ENCODE measurements around the gene AGBL3. TPM values are rescaled to one million over a fixed set of nuclear protein-coding genes. Genes with fewer than 3 reads are reported as not detected.

The AGBL3 gene
- total and polyA plus RNA-seq, 9 donors, result 2.0 to 8.1 (median 4.2) TPM

DNA sequence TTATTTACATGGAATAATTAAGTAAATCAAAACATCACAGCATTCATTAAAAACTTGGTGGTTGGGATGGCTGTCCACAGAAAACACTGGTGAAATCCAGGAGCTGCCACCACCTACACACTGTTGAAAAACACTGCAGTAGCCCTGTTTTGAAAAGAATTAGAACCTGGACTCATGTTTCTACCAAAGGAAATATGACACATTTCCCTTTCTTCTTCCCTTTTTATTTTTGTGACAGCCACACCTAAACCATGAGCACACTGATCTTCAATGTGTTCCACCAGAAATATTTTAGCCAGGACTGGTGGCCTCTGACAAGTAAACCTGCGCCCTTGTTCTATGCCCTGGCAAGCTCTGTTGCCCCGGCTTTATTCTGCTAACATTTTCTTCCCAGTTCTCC is 164.8 kb downstream of the AGBL3 start:
- 88 to 98% (median 95%) methylated on average over 2 of the region's 2 CpGs for WGBS, 3 donors
- Histone ChIP-seq H3K9me3 (no peaks in the 10 kb centered on the region), H3K4me3 (no peak overlapping the region)

DNA sequence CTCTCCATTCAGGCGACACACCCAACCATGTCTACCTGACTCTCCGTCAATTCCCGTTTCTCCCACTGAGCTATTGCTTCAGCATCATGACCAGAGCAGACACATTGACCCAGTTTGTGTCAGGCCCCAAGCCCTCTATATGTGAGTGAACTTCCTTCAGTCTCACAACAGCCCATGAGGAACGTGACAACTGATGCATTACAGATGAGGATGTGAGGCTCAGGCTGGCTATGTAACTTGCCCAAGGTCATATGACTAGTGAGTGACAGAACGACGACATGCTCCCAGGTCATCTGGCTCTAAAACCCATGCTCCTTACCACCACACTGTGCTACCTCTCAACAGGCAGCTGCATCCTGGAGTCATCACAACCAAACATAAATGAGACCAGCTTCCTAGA is 165.2 kb downstream of the AGBL3 start:
- H3K27ac ChIP-seq, result no peak overlapping the region

More for the DNA sequence above, 164.8 kb downstream of the AGBL3 start:
- intact Hi-C loops (cut with DNase I), result no loop called here
- TF ChIP-seq, protein P1, sequence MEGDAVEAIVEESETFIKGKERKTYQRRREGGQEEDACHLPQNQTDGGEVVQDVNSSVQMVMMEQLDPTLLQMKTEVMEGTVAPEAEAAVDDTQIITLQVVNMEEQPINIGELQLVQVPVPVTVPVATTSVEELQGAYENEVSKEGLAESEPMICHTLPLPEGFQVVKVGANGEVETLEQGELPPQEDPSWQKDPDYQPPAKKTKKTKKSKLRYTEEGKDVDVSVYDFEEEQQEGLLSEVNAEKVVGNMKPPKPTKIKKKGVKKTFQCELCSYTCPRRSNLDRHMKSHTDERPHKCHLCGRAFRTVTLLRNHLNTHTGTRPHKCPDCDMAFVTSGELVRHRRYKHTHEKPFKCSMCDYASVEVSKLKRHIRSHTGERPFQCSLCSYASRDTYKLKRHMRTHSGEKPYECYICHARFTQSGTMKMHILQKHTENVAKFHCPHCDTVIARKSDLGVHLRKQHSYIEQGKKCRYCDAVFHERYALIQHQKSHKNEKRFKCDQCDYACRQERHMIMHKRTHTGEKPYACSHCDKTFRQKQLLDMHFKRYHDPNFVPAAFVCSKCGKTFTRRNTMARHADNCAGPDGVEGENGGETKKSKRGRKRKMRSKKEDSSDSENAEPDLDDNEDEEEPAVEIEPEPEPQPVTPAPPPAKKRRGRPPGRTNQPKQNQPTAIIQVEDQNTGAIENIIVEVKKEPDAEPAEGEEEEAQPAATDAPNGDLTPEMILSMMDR (IDR thresholded peaks at IDR 0.05), result no peak
- no peak for TF ChIP-seq EP300 (IDR thresholded peaks at IDR 0.05)
- no peak for TF ChIP-seq POLR2A (IDR thresholded peaks at IDR 0.05)
- no peaks in the 10 kb centered on the region for H3K36me3 ChIP-seq
- H3K27ac ChIP-seq, result no peak overlapping the region
- peaks cover 4% of the 10 kb centered on the region for H3K4me1 ChIP-seq (ENCODE audit: insufficient read depth)
- no peak for DNase-seq
- H3K27me3 ChIP-seq, result no peaks in the 10 kb centered on the region

DNA sequence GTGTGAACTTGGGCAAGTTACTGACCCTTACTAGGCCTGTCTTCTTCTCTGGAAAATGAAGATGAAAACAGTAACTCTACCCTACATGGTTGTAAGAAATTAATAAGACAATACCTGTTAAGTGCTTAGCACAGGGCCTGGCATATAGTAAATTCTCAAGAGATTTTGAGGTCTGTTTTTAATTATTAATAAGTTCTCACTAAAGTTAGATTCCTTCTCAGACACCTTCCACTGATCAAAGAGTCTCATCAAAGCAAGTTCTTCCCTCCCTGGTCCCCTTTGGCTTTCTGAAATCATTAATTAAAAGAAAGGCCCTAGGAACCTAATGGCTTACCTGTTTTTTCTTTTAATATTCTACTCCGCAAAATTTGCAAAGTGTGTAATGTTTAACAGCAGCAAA is 166.1 kb downstream of the AGBL3 start:
- Histone ChIP-seq H3K4me3 (no peak overlapping the region), H3K27me3 (no peaks in the 10 kb centered on the region), H3K4me1 (ENCODE audit: insufficient read depth) (peaks cover 3% of the 10 kb centered on the region), H3K36me3 (no peaks in the 10 kb centered on the region), H3K9me3 (no peaks in the 10 kb centered on the region), H3K27ac (no peak overlapping the region)
- WGBS, 3 donors, result 92 to 98% (median 97%) methylated on average over 1 of the region's 1 CpG
- TF ChIP-seq, protein P1 (IDR thresholded peaks at IDR 0.05), result no peak
- TF ChIP-seq POLR2A (IDR thresholded peaks at IDR 0.05) (no peak), EP300 (IDR thresholded peaks at IDR 0.05) (no peak)
- no peak for DNase-seq
- intact Hi-C loops (cut with DNase I), result no loop called here

More for the DNA sequence above, 165.2 kb downstream of the AGBL3 start:
- 75 to 88% (median 79%) methylated on average over 6 of the region's 6 CpGs for WGBS, 3 donors
- H3K27me3 ChIP-seq, result no peaks in the 10 kb centered on the region
- H3K9me3 ChIP-seq, result no peaks in the 10 kb centered on the region
- TF ChIP-seq EP300 (IDR thresholded peaks at IDR 0.05) (no peak), POLR2A (IDR thresholded peaks at IDR 0.05) (no peak)
- TF ChIP-seq, protein P1 (IDR thresholded peaks at IDR 0.05), result no peak
- no peak overlapping the region for H3K4me3 ChIP-seq
- H3K36me3 ChIP-seq, result no peaks in the 10 kb centered on the region
- H3K4me1 ChIP-seq (ENCODE audit: insufficient read depth), result peaks cover 4% of the 10 kb centered on the region
- no peak for DNase-seq
- intact Hi-C loops (cut with DNase I), result no loop called here

DNA sequence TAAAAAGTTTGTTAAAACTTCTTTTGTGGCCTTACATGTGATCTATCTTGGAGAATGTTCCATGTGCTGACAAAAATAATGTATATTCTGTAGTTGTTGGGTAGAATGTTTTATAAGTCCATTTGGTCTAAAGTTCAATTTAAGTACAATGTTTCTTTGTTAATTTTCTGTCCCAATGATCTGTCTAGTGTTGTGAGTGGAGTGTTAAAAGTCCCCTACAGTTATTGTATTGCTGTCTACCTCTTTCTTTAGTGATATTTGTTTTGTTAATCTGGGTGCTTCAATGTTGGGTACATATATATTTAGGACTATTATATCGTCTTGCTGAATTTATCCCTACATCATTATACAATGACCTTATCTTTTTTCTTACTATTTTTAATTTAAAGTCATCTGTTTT is 168.4 kb downstream of the AGBL3 start:
- no peaks in the 10 kb centered on the region for H3K9me3 ChIP-seq
- WGBS, 3 donors, result 95 to 100% (median 96%) methylated on average over 1 of the region's 1 CpG
- no peaks in the 10 kb centered on the region for H3K27me3 ChIP-seq
- H3K4me1 ChIP-seq (ENCODE audit: insufficient read depth), result peaks cover 2% of the 10 kb centered on the region
- no peak overlapping the region for H3K27ac ChIP-seq
- no peak for DNase-seq
- intact Hi-C loops (cut with DNase I), result no loop called here
- no peaks in the 10 kb centered on the region for H3K36me3 ChIP-seq
- H3K4me3 ChIP-seq, result no peak overlapping the region
- TF ChIP-seq, protein P1 (IDR thresholded peaks at IDR 0.05), result no peak
- no peak for TF ChIP-seq EP300 (IDR thresholded peaks at IDR 0.05)
- TF ChIP-seq POLR2A (IDR thresholded peaks at IDR 0.05), result no peak

All from ovary (tissue), 9 donors.